GM12892 (cell line): ENCODE results near the gene PARD3.

Experiments used
- POLR2A ChIP-seq: IDR thresholded peaks from 2 replicates; pipeline ENCODE4 v1.6.1; 2011; ENCODE audit warnings: low read depth, low read length, control low read depth
- TAF1 ChIP-seq: IDR thresholded peaks from 2 replicates; pipeline ENCODE4 v1.6.1; 2011; ENCODE audit warnings: low read depth, mild to moderate bottlenecking, control low read depth, low read length, borderline replicate concordance

- TF ChIP-seq TAF1, result no peak
- no peak for TF ChIP-seq POLR2A
These were observed 667.3 kb downstream of the PARD3 start for GRCh38 chr10:34147641-34148304.
